ENCODE data around the gene MCTP1.

The MCTP1 gene

DNA sequence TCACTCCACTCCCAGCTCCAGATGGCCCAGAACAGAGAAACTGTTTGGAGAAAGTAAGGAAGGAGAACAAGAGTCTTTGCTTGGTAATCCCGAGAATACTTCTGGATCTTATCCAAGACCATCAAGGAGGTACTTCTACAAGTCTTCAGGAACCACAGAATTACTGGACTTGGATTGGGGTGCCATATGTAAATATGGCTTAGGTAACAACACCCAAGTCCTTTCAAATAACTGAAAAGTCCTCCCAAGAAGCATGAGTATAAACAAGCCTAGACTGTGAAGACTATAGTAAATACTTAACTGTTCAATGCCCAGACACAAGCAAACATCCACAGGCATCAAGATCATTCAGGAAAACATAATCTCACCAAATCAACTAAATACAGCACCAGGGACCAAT lies 170.0 kb downstream of the MCTP1 start:
- DNase-seq (ENCODE audit: low read depth in 2 of 2) = no peak

DNA sequence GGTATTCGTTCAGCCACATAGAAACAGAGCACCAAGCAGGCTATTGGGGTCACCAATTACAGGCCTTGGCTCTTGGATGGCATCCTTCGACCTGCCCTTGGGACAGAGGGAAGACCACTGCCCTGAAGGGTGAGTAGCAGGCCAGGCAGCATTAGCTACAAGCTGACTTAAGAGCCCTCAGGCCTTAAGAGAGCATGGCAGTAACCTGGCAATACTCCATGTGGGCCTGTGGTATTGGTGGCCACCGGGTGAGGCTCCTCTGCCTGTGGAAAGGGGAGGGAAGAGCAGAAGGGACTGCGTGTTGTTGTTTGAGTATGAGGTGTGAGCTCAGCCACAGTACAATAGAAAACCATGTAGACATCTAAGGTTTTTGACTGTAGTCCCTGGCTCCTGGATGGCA lies 170.6 kb downstream of the MCTP1 start:
- no peak for DNase-seq (ENCODE audit: low read depth in 2 of 2)

DNA sequence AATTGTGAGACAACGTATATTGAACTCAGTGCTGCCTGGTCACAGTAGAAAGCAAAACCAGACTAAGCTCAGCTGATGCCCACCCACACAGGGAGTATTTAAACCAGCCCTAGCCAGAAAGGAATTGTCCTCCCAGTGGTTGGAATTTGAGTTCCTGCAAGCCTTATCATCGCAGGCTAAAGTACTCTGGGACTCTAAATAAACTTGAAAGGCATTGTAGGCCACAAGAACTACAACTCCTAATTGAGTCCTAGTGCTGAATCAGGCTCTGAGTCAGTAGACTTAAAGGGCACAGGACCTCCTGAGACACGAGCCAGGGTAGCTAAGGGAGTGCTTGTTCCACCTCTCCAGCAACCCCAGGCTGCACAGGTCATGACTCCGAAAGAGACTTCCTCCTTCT lies 171.4 kb downstream of the MCTP1 start:
- DNase-seq (ENCODE audit: low read depth in 2 of 2) = no peak

DNA sequence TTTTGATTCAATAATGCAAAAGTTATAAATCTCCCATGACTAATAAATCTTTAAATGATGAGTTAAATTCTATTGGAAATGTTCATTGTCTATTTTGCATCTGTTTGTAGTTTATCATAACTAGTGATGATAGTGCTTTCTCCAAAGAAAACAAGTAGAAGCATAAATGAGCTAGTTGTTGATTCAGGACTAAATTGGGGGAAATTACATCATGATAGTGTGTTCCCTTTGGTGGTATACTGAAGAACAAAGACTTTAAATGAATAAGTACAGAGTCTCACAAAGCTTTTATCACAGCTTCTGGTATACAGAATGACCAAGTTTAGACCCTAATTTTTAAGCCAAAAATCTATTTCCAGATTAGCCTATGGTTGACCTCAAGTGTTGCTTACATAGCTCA lies 173.8 kb downstream of the MCTP1 start:
- no peak for DNase-seq (ENCODE audit: low read depth in 2 of 2)

DNA sequence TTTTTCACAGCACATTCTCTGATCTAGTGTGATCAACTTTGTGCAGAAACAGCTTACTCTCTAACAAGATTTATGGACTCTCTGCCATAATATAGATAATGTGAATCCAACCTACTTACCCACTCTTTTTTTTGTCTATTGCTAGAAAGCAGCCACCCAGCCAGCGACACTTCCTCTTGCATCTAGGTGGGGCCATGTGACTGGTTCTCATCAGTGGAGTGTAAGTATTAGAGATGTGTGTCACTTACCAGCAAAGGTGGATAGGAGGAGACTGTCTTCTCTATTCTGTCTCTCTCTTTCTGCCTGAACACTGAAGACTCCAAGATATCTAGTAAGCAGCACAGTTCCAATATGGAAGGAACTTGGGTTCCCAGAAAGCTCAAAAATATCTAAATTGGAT lies 174.8 kb downstream of the MCTP1 start:
- no peak for DNase-seq (ENCODE audit: low read depth in 2 of 2)

DNA sequence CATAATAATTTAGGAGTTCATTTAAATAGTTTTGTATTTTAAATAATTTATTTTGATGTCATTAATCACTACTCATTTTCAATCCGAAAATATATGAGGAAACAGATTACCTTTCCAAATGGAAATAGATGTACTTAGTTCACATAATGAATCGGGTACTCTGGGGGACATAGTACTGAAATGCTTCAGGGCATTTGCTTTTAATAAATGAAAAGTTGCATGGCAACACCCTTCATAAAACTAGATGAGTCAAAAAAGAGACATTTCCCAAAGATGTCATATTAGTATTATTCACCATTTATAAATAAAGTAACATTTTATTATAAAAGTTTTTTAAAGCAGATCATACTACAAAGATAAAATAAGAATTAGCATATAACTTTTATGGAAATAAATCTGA lies 177.8 kb downstream of the MCTP1 start:
- DNase-seq (ENCODE audit: low read depth in 2 of 2) = no peak

DNA sequence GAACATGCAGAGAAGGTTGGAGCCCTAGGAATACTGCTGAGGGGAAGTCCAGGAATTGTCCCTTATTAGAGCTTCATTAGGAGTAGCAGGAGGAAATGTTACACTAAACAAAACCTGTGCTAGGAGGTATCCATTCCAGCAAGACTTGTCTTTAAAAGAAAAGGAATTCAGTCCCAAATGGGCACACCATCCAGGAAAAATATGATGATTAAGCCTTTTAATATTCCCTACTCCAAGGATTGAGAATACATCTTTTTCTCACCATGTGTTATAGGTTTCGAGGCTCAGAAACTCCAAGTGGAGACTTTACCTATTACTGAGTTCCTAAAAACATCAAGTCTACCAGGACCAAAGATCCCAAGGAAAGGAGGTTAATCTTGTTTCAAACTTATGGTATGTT lies 179.3 kb downstream of the MCTP1 start:
- DNase-seq (ENCODE audit: low read depth in 2 of 2) = no peak

DNA sequence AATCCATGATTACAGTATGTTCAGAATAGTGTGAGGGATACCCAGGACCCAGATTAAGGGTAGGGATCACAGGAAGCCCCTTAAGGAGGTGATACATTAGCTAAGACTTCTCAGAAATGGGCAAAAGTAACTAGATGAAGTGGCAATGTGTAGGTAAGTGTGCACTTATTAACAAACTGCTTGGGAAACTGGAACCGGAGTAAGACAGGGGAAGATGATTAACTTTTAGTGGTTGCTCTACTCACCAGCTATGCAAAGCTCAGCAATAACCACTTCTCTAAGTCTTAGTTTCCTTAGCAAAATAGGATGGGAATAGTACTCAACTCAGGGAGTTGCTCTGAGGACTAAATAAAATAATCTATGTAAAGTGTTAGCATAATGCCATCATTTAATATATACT lies 182.2 kb downstream of the MCTP1 start:
- no peak for DNase-seq (ENCODE audit: low read depth in 2 of 2)

DNA sequence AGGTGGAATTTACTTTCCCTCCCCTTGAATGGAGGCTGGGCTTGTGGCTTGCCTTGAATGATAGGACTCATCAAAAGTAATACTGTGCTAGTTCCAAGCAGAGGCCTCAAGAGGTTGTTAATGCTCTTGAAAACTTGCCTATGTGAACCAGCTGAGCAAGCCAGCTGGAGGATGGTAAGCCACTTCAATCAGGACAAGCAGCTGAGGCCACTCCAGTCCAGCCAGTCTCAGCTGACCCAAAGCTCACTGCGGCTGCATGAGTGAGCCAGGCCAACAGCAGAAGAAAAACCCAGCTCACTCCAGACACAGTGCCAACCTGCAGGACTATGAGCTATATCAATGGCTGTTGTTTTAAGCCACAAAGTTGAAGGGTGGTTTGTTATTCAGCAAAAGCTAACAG lies 182.8 kb downstream of the MCTP1 start:
- DNase-seq (ENCODE audit: low read depth in 2 of 2) = no peak

DNA sequence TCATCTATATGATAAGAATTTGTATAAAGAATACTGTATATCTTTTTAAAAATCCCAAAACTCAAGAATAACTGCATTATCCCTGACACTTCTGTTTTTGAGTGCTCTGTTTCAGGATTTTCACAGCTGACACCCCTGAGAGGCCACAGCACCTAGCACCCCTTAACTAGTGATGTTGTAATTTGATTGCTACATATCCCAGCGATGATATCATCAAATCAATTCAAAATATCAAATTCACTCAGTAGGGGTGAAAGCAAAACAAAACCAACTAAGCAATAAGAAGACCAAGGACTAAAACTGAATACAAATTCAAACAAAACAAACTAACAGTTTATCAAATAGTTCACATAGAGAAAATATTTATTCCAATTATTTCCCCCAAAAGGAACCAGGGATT lies 184.3 kb downstream of the MCTP1 start:
- no peak for DNase-seq (ENCODE audit: low read depth in 2 of 2)

DNA sequence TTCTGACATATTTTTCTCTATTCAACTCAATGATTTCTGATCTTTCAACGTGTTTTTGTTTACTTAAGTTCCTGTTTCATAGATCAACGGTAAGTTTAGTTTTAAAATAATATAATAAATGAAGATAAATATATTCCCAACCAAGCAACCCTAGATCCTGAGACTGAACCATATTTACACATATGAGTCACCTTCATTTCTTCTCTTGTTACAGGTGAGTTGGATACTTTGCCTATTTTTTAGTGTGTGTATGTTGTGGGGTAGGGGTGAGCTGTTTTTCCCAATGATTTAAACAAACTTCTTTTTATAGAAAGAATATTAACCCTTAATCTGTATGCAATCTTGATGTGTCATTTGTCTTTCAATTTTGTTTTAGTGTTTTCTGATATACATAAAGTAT lies 186.9 kb downstream of the MCTP1 start:
- no peak for DNase-seq (ENCODE audit: low read depth in 2 of 2)

DNA sequence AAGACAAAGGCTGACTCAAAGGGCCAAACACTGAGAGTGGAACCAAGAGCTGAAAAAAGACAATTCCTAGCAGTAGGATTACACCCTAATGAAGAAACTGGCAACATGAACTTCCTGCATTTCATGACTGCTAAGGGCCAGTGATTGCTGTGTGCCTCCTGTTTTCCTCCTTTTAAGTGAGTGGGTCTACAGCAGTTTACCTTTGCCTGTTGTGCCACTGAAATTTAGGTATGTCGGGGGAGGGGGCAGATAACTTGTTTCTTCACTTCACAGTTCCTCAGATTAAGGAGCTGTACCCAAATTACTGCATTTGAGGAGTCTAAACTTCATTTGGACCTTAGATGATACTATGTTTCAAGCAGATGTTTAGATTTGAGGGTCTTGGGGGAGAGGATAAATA lies 191.7 kb downstream of the MCTP1 start:
- no peak for DNase-seq (ENCODE audit: low read depth in 2 of 2)

DNA sequence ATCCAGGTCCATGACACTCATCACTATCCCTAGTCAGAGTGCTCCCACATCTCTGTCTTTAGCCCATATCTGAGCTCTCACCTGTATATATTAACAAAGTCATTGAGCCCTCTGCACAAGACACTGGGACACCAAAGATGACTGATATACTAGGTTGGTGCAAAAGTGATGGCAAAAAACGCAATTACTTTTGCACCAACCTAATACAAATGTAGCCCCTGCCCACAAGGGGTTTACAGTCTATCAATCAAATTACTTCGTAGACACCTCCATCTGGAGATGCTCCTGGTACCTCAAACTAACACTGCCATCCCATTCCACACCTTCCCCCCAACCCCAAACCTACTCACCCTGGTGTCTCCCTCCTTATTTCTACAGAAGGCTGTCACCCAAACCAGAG lies 194.1 kb downstream of the MCTP1 start:
- DNase-seq (ENCODE audit: low read depth in 2 of 2) = no peak

DNA sequence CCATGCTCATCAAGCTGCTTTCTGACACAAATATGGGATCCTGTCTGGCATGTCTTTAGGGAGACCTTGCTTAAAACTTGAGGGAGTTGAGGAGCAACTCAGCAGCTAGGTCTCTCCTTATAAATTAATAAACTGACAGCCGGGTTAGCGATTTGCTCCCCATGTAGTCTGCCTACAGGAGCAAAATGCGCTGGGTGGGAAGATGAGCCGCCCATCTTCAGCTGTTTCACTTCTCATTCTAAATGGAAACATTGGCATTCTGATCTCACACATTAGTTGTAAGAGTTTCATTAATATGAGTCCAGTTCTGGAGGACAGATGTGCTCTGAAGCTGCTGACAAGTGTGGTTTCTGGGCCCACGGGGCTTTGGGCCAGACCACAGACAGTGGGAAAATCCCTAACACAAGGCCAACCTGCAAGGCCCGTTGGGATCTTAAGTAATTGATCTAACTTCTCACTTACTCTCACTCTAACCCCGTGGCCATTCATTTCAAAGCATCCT lies 197.0 kb downstream of the MCTP1 start:
- no peak for DNase-seq (ENCODE audit: low read depth in 2 of 2)

DNA sequence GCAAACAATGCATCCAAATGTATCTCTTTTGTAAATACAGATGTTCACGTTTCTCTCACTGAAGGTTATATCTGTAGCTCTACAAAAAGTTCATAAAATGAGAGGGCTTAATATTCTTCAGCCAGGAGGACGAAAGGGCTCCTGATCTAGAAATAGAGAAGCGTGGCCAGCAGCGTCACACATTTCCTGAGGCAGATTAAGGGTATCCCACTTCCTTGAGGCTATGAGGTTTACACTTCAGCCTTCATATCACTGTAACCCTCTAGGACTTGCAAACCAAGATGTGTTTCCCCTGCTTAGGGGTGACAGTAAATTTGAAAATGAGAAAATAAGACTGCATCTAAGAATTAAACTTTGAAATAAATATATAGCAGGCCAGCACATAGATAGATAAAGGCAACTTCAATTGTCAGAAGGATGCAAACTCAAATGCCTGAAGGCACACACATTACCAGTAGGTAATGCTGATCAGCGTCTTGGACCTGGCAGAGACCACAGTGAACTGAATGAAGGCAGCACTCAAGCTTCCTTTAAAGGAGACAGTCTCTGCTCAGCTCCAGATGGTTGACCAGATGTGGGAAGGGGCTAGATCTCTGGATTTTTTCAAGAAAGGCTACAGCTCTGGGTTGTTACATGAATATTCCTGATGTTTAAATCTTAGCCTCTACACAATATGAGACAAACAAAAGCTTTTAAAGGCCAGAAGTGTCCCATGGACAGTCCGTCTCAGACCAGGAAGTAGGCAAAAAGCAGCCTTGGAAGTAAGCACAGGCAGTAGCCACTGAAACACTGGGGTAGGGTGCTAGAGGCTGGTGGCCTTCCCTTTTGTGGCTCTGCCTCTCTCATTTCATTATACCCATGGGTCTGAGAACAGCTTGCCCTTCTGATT lies 197.7 kb downstream of the MCTP1 start:
- DNase-seq (ENCODE audit: low read depth in 2 of 2) = no peak

DNA sequence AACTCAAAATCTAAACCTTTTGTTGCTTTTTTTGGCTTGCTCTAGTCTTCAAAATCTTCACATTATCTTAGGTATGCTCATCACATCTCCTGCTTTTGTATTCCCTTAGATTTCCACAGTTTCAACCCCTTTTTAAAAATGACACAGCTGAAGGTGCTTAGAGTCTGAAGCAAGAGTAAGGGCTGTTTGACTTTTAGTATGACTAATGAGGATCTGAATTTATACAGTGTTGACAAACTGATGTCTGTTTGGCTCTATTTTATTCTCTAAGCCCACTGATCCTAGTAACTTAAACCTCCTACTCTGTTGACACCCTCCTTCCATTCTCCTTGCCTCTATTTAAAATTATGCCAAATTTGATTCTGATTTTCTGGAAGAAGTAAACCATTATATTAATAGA lies 200.1 kb downstream of the MCTP1 start:
- DNase-seq (ENCODE audit: low read depth in 2 of 2) = no peak

DNA sequence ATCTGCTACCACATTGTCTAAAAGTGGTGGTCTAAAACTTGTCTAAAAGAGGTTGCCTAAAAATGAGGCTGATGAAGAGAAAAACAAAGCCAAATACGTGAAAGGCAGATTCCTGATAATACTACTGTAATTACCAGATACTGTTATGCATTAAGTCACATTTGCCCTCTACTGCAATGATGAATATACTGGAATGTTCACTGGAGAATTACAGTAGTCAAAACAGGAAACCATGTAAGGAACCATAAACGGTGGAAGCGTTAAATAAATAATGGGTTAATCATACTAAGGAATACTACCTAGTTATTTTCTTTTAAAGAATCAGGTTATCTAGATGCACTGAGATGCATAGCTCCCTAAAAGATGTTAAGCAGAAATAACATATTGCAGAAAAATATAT lies 201.3 kb downstream of the MCTP1 start:
- DNase-seq (ENCODE audit: low read depth in 2 of 2) = no peak

DNA sequence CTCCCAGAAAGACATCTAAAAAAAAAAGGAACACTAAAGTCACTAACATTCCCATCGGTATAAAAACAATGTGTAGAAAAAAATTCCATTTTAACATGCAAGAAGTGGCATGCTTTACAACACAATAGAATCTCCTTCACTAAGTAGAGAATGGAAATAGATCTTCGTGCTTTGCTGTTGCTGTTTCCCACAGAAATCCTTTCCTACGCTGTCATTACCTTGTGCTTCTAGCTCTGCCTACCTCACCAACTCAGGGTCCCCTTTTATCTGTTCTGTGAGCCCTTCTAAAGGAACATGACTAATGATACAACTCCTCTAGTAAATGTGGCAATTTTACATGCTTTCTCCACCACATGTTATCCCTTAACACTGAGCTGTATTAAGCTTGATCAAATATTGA lies 202.9 kb downstream of the MCTP1 start:
- DNase-seq (ENCODE audit: low read depth in 2 of 2) = no peak

DNA sequence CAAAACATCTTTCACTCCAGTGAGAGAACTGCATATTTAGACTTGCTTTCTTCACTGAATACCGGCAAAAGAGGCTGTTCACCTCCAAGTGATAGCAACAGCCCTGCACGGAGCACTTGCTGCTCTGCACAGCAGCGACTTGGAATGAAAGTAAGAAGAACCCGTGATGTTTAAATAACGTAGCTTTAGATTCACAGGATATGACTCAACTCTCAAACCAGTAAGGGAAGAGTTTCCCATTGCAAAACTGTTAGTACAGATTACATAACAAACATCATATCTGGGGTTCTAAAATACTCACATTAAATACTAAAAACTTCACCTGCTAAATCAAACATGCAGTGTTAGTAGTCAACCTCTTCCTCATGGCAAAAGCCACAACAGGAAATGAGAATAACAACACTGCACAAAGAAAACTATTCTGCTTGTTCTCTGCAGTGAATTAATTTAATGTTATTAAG lies 203.4 kb downstream of the MCTP1 start:
- DNase-seq (ENCODE audit: low read depth in 2 of 2) = no peak

DNA sequence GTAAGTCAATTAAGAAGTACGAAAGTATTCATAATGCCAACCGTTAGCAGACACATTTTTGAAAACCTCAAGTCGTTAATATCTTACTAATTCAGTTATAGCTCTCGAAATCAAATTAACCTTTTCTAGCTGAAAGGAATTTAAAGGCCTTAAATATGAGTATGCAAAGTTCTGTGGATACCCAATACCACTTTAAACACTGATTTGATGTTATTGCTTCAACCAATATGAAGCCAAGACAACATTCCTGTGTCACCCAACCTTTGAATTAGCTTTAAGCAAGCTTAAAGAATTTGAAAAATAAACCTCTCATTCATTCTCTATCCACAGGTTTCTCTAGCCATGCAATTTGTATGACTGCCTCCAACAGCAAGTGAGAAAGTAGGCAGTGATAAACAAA lies 204.5 kb downstream of the MCTP1 start:
- DNase-seq (ENCODE audit: low read depth in 2 of 2) = no peak

DNA sequence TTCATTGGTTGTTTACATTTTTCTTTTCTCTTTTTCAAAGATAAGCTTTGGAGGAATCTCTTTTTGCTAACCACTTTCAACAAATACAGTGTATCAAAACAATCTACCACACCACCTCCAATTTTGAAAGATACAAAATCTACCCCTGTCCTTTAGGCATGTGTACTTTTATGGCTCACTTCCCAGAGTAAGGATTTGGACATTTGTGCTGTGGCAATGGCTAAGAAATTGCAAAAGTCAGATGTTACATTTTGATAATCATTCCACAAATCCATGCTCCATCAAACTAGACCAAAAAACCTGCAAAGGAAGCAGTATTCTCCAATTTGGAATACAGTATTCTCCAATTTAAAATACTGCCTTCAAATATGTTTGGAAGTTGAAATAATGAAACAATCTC lies 204.9 kb downstream of the MCTP1 start:
- no peak for DNase-seq (ENCODE audit: low read depth in 2 of 2)

DNA sequence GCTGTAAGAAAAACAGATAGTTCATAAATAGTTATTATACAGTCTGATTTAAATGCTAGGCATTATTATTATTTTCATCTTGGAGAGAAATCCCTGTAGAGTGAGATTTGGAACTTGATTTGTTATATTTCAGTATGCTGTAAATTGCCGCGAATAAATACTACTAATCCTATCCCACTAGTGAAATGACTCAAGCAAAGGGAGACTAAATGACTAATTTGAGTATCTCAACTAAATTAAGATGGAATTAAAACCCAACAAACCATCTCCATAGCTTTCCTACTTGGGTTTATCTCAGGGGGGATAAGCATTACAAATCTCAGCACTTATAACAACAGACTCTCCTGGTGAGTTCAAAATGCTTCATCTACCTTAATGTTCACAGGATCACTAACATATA lies 206.0 kb downstream of the MCTP1 start:
- no peak for DNase-seq (ENCODE audit: low read depth in 2 of 2)

DNA sequence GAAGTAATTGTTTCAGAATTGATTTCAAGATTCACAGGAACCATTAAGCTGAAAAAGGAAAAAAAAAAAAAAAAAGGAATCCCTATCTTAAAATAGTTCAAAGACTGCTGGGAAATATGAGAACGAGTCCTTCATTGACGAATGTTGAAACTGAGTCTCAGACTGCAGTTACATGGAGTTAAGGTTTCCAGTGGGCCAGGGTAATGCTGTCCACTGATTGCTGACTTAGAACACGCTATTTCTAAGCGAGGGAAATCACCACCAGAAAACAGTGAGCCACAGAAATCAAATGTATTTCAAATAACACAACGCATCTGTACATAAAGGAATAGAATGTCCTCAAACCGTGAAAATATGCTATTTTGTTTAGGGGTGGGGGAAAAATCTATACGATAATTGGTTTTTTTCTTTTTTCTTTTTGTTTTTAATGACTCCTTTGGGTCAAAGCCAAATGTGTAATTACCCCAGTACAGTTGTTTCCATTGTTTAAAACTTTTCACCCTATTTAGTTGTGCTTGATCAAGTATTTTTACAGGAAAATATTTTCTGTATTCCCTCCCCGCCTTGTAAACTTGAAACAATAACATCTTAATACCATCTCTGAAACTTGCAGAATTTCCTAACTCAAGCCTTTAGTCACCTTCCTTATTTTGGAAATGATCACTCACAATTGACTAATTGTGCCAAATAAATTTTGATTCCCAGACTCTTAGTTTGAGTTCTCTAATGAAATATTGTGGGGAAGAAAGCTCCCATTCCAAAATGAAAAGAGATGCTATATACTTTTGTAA lies 208.3 kb downstream of the MCTP1 start:
- no peak for DNase-seq (ENCODE audit: low read depth in 2 of 2)
